Vagina (tissue), 2 donors: Measurements from ENCODE around the gene PRSS21. TPM values are rescaled to one million over a fixed set of nuclear protein-coding genes. Genes with fewer than 3 reads are reported as not detected.

Experiments
- DNase-seq, 2 donors: peaks; one replicate each; pipeline ENCODE4 v3.0.0-alpha.2; 2017; ENCODE audit errors: extremely low spot score in 2 of 2
- H3K27ac ChIP-seq: fragments of 200-600 bp; sonication (generic); one replicate; pipeline ENCODE4 v1.5.1; 2019
- H3K27me3 ChIP-seq: fragments of 200-600 bp; sonication (generic); one replicate; pipeline ENCODE4 v1.5.1; 2019
- H3K36me3 ChIP-seq, 2 donors: fragments of 200-600 bp; sonication (generic); one replicate each; pipeline ENCODE4 v1.5.1; 2017 to 2019
- H3K4me1 ChIP-seq: fragments of 200-600 bp; sonication (generic); one replicate; pipeline ENCODE4 v1.5.1; 2019
- H3K4me3 ChIP-seq, 2 donors: fragments of 200-600 bp; sonication (generic); 1 replicate in 1 of 2; 2 replicates in 1 of 2; pipeline ENCODE4 v1.5.1; 2016 to 2019
- H3K9me3 ChIP-seq: fragments of 200-600 bp; sonication (generic); one replicate; pipeline ENCODE4 v1.5.1; 2019
- CTCF ChIP-seq, 3 experiments: fragments of 450-650 bp in 2 of 3; fragments of 200-600 bp in 1 of 3; sonication (generic) in 1 of 3; IDR thresholded peaks; one replicate each; pipeline ENCODE4 v1.5.1; 2017 to 2019; ENCODE audit warnings: antibody characterized with exemption in 3 of 3, mild to moderate bottlenecking in 2 of 3, moderate library complexity in 2 of 3
- POLR2A ChIP-seq, 2 donors: fragments of 450-650 bp; IDR thresholded peaks; one replicate each; pipeline ENCODE4 v1.6.1; 2017; ENCODE audit warnings: antibody characterized with exemption in 2 of 2, mild to moderate bottlenecking in 2 of 2, moderate library complexity in 2 of 2
- POLR2AphosphoS5 ChIP-seq, 2 donors: sonication (generic); formaldehyde crosslinking; IDR thresholded peaks; one replicate each; pipeline ENCODE4 v1.9.0; 2017; ENCODE audit warnings: antibody characterized with exemption in 2 of 2, mild to moderate bottlenecking in 2 of 2, low read depth in 1 of 2; ENCODE audit not compliant: insufficient read depth in 1 of 2
- intact Hi-C: fragments of 100-400 bp; cut with DNase I; formaldehyde crosslinking; loops from one replicate; pipeline ENCODE4 v1.15.1; 2023
- total RNA-seq: library from RNA; depleted of rRNA; stranded (reverse); fragments of >200 nt; gene quantifications from one replicate; pipeline ENCODE4 v1.2.3, GENCODE V29; 2016

Gene PRSS21
- total RNA-seq, 1 donor from 2014 or later = not detected

- Histone ChIP-seq H3K4me1 (no peaks in the 10 kb centered on the region), H3K4me3 (no peak overlapping the region), H3K36me3 (no peaks in the 10 kb centered on the region), H3K27me3 (no peaks in the 10 kb centered on the region), H3K27ac (peak overlapping the region; percentile 36), H3K9me3 (no peaks in the 10 kb centered on the region)
- DNase-seq = no peak
- TF ChIP-seq CTCF (IDR thresholded peaks at IDR 0.05) (no peak), POLR2A (IDR thresholded peaks at IDR 0.05) (no peak), POLR2AphosphoS5 (IDR thresholded peaks at IDR 0.05; ENCODE audit: insufficient read depth in 1 of 2, low read depth in 1 of 2) (no peak)
- intact Hi-C loops = no loop called here
Measured at GRCh38 chr16:2855536-2855935, 38.5 kb downstream of the PRSS21 start.

GRCh38 chr16:2856061-2856670, 39.1 kb downstream of the PRSS21 start:
- no peak for DNase-seq

GRCh38 chr16:2856686-2857450, 39.8 kb downstream of the PRSS21 start:
- no peak for TF ChIP-seq POLR2AphosphoS5 (IDR thresholded peaks at IDR 0.05; ENCODE audit: insufficient read depth in 1 of 2, low read depth in 1 of 2)
- TF ChIP-seq CTCF (IDR thresholded peaks at IDR 0.05) = no peak
- no peak for TF ChIP-seq POLR2A (IDR thresholded peaks at IDR 0.05)
- Histone ChIP-seq H3K4me3 (peak overlapping the region in 1 of 2 donors; percentile 39), H3K27ac (peak overlapping the region; percentile 63), H3K9me3 (no peaks in the 10 kb centered on the region), H3K27me3 (no peaks in the 10 kb centered on the region), H3K4me1 (no peaks in the 10 kb centered on the region), H3K36me3 (no peaks in the 10 kb centered on the region)
- intact Hi-C loops = no loop called here
- DNase-seq = no peak

More at GRCh38 chr16:2856061-2856670, 39.1 kb downstream of the PRSS21 start:
- no peaks in the 10 kb centered on the region for H3K9me3 ChIP-seq
- no peaks in the 10 kb centered on the region for H3K4me1 ChIP-seq
- H3K27me3 ChIP-seq = no peaks in the 10 kb centered on the region
- no peak overlapping the region for H3K4me3 ChIP-seq
- H3K36me3 ChIP-seq = no peaks in the 10 kb centered on the region
- TF ChIP-seq CTCF (IDR thresholded peaks at IDR 0.05) (no peak), POLR2AphosphoS5 (IDR thresholded peaks at IDR 0.05; ENCODE audit: insufficient read depth in 1 of 2, low read depth in 1 of 2) (no peak), POLR2A (IDR thresholded peaks at IDR 0.05) (no peak)
- peak overlapping the region; percentile 63 for H3K27ac ChIP-seq
- intact Hi-C loops = no loop called here

- Histone ChIP-seq H3K4me3 (peak within 1 kb of the TSS; percentile 32 to 39), H3K27me3 (no peaks in the 10 kb centered on the region), H3K4me1 (no peaks in the 10 kb centered on the region), H3K9me3 (no peaks in the 10 kb centered on the region), H3K27ac (peak within 1 kb of the TSS; percentile 63), H3K36me3 (no peaks in the 10 kb centered on the region)
- no peak for DNase-seq
- no peak for TF ChIP-seq POLR2A (IDR thresholded peaks at IDR 0.05)
- TF ChIP-seq CTCF (IDR thresholded peaks at IDR 0.05) = no peak
- TF ChIP-seq POLR2AphosphoS5 (IDR thresholded peaks at IDR 0.05; ENCODE audit: insufficient read depth in 1 of 2, low read depth in 1 of 2) = no peak
- intact Hi-C loops = no loop called here
Measured at GRCh38 chr16:2857451-2858244, 40.6 kb downstream of the PRSS21 start, which contains the start of gene PRSS22. TSS of gene PRSS22 (minus strand) at chr16:2858170. CDS start at chr16:2858104, 66 bp downstream.
